ENCODE measurements around the gene SAPCD1.
A peak's percentile ranks its signal among the peaks of the same experiment; 100 is the strongest.

Gene SAPCD1

GRCh38 chr6:31762356-31762755 lies at the start of gene SAPCD1:
Gene SAPCD1 (plus strand): TSS chr6:31762656. CDS start chr6:31763055, 399 bp downstream.
- DNase-seq: no peak

DNA sequence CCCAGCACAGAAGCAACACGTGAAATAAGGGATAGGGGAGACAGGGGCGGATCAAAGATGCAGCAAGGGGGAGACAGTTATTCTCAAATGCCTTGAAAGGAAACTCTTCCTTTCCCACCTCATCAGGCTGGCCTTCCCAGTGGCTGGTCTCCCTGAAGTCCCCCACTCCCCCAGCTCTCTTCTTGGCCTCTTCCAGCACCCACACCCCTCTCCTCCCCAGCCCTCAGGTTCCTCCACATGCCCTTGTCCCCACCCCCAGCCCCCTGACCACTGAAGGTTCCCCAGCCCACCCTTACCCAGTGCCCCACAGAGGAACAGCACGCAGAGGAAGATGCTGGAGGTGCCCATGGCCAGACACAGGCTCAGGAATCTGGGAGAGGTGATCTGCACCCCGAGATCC lies 49.0 kb upstream of the SAPCD1 start:
- no peak for DNase-seq

- no peak for DNase-seq
Measured at GRCh38 chr6:31713991-31714684, 48.3 kb upstream of the SAPCD1 start.

- no peak for DNase-seq
Measured at GRCh38 chr6:31715022-31715958, 47.2 kb upstream of the SAPCD1 start, which contains the start of gene LY6G6D. Gene LY6G6D (plus strand): TSS chr6:31715348. CDS start chr6:31715356, 8 bp downstream.

- DNase-seq: no peak
Measured at GRCh38 chr6:31717499-31718222, 44.8 kb upstream of the SAPCD1 start.

GRCh38 chr6:31718265-31718664 lies 44.2 kb upstream of the SAPCD1 start:
- DNase-seq: peak; percentile 47

- no peak for DNase-seq
Measured at GRCh38 chr6:31719001-31719400, 43.5 kb upstream of the SAPCD1 start.

GRCh38 chr6:31720196-31720770 lies 42.2 kb upstream of the SAPCD1 start:
- no peak for DNase-seq

DNA sequence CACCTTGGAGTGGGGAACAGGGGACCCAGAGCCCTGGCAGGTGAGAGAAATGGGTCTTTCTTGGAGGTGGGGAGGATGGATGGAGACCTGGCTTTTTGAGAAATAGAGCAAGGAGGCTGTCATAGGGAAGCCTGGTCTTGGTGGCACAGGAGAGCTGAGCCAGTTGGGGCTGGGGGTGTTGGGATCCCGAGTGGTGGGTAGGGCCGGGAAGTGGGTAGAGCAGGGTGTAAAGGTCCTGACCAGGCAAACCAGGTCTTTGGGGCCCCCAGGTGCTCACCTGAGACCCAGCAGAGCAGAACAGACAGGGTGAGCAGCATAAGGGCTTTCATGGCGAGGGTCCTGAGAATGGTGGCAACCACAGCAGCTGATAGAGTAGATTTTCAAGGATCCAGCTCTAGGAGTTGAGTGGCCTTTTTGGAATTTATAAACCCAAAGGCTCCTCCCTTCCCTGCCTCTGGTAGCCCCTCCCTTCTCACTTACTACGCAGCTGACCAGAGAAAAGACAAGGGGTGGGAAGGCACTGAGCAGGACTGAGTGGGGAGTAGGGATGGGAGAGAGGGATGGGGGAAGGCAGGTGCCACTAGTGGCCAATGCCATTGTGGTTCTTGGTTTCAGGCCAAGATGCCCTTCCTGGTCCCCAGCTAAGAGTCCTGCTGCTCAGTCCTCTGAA lies 41.0 kb upstream of the SAPCD1 start, which contains the start of gene LY6G6C:
Gene LY6G6C (minus strand): TSS at position 396 of the 670 bp plus-strand sequence. CDS start 67 bp downstream, at position 329.
- DNase-seq: no peak

DNA sequence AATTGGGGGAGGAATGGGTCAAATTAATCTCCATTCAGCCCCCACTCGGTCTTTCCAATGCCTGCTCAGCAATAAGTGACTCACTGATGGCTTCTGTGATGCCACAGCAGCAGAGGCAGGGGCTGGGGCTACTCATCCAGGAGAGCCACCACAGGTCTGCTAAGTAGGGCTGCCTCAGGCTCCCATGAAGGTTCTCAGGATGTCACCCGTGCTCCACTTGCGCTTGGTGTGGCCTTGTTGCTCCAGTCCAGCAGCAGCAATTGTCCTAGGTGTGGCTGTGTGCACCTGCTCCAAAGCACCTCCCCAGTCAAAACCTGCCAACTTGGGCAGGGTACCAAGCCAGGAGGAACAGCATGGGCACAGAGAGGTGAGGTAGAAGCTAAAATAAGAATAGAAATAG lies 40.3 kb upstream of the SAPCD1 start:
- no peak for DNase-seq

GRCh38 chr6:31723245-31723979 lies 39.0 kb upstream of the SAPCD1 start, which contains the start of gene MPIG6B:
Gene MPIG6B (plus strand): TSS chr6:31723373. CDS start chr6:31723384, 11 bp downstream.
- no peak for DNase-seq

GRCh38 chr6:31723980-31724691 lies 38.3 kb upstream of the SAPCD1 start:
- DNase-seq: no peak

DNA sequence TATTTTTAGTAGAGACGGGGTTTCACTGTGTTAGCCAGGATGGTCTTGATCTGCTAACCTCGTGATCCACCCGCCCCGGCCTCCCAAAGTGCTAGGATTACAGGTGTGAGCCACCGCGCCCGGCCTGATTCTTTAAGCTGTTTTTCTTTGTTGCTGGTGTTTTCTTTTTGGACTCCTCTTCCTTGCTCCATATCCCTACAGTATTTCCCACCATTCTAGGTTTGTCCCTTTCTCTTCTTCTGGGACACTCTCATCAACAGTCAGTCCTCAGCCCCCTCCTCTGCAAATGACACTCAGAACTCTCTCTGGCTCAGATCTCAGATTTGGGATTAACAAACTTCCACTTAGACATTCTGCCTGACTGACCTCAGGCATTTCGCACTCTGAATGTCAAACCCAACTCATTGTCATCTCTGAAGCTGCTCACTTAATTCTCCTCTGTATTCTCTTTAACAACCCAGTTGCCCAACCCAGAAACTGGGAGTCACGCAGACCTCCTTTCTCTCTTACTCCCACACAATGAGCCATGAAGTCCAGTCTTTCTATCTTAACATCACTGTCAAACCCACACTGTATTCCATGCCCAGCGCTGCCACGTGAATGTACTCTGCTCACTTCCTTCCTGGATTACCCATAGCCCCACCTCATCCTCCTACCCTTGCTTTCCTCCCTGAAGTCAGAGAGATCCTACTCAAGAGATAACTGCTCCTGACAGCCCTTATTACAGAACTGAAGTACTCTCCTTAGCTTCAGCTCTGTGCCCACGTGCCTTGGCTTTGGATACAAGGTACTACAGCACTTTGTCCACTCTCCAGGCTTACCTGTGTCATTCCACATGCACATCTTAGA lies 36.7 kb upstream of the SAPCD1 start:
- DNase-seq: no peak

- no peak for DNase-seq
Measured at GRCh38 chr6:31727034-31727716, 35.3 kb upstream of the SAPCD1 start.

DNA sequence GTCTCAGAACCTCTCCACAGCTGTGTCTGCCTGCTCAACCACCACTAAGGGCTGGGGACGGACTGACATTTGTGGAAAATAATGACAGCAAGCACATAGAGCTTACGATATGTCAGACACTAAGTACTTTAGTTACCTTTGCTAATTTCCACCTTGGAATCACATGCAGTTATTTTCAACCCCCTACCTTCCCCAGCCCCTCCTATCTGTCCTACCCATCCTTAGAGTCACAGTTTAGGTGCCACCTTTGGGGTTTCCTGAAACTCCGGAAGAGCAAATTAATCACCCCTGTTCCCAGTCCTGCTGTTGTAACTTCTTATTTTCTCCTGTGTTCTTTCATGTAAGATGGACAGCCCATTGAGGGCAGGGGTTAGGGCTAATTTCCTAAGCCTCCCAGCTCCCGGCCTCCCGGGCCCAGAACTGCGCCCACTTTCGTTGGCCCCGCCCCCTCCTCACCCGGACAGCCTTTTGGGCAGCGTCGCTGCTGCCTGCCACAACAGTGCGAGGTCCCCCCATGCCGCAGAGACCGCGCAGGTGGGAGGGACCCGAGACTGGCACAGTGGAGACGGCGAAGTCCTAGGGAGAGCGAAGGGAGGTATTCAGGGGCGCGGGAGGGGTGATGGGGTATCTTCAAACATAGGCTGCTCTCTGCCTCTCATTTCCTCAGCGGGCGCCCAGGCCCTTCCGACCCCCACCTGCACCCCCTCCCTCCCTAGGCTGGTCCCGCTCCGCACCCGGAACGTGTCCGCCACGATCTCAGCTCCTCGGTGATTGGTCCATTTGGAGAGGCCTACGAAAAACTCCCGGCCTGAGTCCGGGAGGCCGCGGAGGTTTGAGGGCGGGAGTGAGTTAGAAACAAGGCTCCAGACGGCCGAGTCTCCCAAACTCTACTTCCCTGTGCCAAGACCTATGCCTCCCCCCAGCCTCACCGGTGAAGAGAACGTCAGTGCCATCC lies 34.5 kb upstream of the SAPCD1 start:
- no peak for DNase-seq

DNA sequence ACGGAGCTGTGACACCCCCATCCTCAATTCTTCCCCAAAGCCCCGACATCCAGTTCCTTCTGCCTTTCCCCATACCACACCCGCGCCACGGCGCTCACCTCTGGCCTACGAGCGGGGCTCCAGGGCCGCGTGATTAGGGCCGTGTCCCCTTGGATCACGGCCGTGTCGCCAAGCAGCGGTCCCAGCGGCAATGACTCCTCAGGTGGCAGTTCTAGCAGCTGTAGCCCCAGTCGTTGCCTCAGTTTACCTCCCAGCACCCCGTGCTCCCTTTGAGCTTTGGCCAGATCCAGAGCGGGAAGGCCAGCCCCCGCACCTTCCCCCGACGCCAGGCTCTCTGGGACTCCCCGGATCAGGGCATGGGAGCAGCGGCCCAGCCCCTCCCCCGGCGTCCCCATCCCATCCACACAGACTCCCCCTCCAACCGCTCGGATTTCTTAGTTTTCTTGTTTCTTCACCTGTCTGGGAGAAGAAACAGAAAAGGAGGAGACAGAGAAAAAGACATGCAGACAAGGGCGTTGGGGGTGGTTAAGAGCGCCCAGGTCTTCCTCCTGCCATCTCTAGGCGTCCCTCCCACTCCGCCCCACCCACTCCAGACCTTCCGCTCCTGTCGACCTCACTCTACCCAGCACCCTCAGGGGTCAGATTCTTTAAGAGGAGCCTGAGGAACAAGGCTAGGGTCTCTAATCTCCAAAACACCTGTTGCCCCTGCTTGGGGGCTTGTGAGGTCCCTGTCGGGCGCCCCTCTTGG lies 33.5 kb upstream of the SAPCD1 start, which contains the start of gene DDAH2:
Gene DDAH2 (minus strand): TSS at position 533 of the 748 bp plus-strand sequence. CDS start 138 bp downstream, at position 395.
- DNase-seq: no peak

DNA sequence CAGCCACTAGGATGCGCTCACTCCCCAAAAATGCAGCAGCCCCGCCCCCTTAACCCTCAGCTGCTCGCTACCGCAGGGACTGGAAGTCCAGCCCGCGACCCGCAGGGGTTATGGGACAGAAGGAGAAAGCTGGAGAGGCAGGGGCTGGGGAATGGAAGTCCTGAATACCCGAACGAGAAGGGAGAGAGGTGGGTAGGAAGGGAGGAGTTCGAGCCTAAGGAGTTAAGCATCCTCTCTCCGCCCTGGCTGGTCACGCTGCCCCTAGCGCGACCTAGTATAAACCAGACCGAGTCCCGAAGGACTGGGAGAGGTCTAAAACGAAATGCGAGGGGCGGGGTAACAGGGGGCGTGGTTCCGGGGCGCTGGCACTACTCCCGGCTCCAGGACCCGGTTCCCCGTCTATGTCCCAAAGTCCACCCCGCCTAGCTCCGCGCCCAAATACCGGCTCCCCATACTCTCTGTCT lies 32.9 kb upstream of the SAPCD1 start:
- peak; percentile 63 for DNase-seq
